Thymus (tissue), 11 donors: Measurements from ENCODE around the gene ITIH2. TPM values are rescaled to one million over a fixed set of nuclear protein-coding genes. Genes with fewer than 3 reads are reported as not detected.
"Not testable (repeated sequence)": the region's sequence is repeated elsewhere in the genome, so short reads cannot be mapped to it uniquely, and the experiment has no call there.

Experiments
- DNase-seq, 9 donors: peaks; one replicate each; pipeline ENCODE4 v3.0.0-alpha.2; 2013; ENCODE audit warnings: low spot score in 9 of 9, low read depth in 6 of 9, missing footprints in 1 of 9
- H3K27ac ChIP-seq, 2 donors: one replicate each; pipeline ENCODE4 v1.5.1; 2013; ENCODE audit warnings: control low read depth in 1 of 2, low read depth in 1 of 2, low read length in 1 of 2, mild to moderate bottlenecking in 1 of 2, moderate library complexity in 1 of 2
- H3K27me3 ChIP-seq, 2 donors: one replicate each; pipeline ENCODE4 v1.5.1; 2013; ENCODE audit warnings: low read length in 1 of 2; ENCODE audit not compliant: control insufficient read depth in 2 of 2, insufficient read depth in 1 of 2
- H3K36me3 ChIP-seq, 2 donors: one replicate each; pipeline ENCODE4 v1.5.1; 2013; ENCODE audit warnings: low read length in 1 of 2, mild to moderate bottlenecking in 1 of 2, moderate library complexity in 1 of 2; ENCODE audit not compliant: control insufficient read depth in 2 of 2, insufficient read depth in 2 of 2
- H3K4me1 ChIP-seq, 2 donors: one replicate each; pipeline ENCODE4 v1.5.1; 2013; ENCODE audit warnings: low read length in 2 of 2; ENCODE audit not compliant: control insufficient read depth in 2 of 2, insufficient read depth in 2 of 2
- H3K4me3 ChIP-seq, 2 donors: one replicate each; pipeline ENCODE4 v1.5.1; 2013; ENCODE audit warnings: low read length in 2 of 2, control low read depth in 1 of 2, mild to moderate bottlenecking in 1 of 2
- H3K9me3 ChIP-seq, 2 donors: one replicate each; pipeline ENCODE4 v1.5.1; 2013; ENCODE audit warnings: low read length in 1 of 2, mild to moderate bottlenecking in 1 of 2; ENCODE audit not compliant: control insufficient read depth in 2 of 2, insufficient read depth in 1 of 2
- WGBS: extraction: QIAGEN DNeasy Blood & Tissue Kit; methylation state at CpG from one replicate; pipeline ENCODE4 v1.1.7; 2013; 5-methylcytosine and 5-hydroxymethylcytosine counted together
- polyA plus RNA-seq: library from polyadenylated mRNA; stranded (reverse); fragments of 200-250 nt; gene quantifications from one replicate; pipeline ENCODE4 v1.2.3, GENCODE V29; 2013
- total RNA-seq: library from RNA; stranded (reverse); fragments of 120-200 nt; gene quantifications from one replicate; pipeline ENCODE4 v1.2.4, GENCODE V29; 2013
- donor health status: healthy.

Gene ITIH2
- total and polyA plus RNA-seq, 2 donors: 0.05 to 0.19 TPM

DNA sequence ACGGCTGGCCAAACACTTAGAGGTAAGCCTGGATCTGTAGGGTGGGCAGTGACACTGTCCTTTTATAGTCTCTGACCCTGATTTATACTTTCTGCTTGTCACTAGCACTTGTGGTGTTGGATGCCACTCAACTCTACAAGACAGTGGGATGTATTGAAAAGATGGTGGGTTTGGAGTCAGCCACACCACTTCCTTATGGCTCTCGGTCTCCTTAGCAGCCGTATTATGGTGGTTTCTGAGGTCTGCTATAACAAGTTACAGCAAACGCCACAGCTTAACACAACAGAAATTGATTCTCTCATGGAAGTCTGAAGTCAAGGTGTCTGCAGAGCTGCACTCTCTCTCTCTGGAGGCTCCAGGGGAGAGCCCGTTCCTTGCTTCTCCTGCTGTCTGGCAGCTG lies 14.7 kb downstream of the ITIH2 start:
- H3K4me3 ChIP-seq: no peak overlapping the region
- no peaks in the 10 kb centered on the region for H3K9me3 ChIP-seq
- H3K36me3 ChIP-seq: no peaks in the 10 kb centered on the region
- no peak overlapping the region for H3K27ac ChIP-seq
- WGBS: 38% methylated on average over 5 of the region's 5 CpGs
- H3K27me3 ChIP-seq: no peaks in the 10 kb centered on the region
- no peaks in the 10 kb centered on the region for H3K4me1 ChIP-seq
- no peak for DNase-seq

GRCh38 chr10:7718685-7719084 lies 15.6 kb downstream of the ITIH2 start:
- no peaks in the 10 kb centered on the region for H3K36me3 ChIP-seq
- H3K27me3 ChIP-seq: no peaks in the 10 kb centered on the region
- no peak overlapping the region for H3K27ac ChIP-seq
- no peaks in the 10 kb centered on the region for H3K4me1 ChIP-seq
- no peak overlapping the region for H3K4me3 ChIP-seq
- no peak for DNase-seq
- H3K9me3 ChIP-seq: no peaks in the 10 kb centered on the region
- 95% methylated on average over 4 of the region's 4 CpGs for WGBS

- no peak overlapping the region for H3K4me3 ChIP-seq
- H3K4me1 ChIP-seq: no peaks in the 10 kb centered on the region
- no peak overlapping the region for H3K27ac ChIP-seq
- H3K9me3 ChIP-seq: no peaks in the 10 kb centered on the region
- no peak for DNase-seq
- H3K36me3 ChIP-seq: no peaks in the 10 kb centered on the region
- WGBS: 82% methylated on average over 10 of the region's 10 CpGs
- H3K27me3 ChIP-seq: no peaks in the 10 kb centered on the region
Observed at GRCh38 chr10:7720478-7720877, 17.4 kb downstream of the ITIH2 start.

DNA sequence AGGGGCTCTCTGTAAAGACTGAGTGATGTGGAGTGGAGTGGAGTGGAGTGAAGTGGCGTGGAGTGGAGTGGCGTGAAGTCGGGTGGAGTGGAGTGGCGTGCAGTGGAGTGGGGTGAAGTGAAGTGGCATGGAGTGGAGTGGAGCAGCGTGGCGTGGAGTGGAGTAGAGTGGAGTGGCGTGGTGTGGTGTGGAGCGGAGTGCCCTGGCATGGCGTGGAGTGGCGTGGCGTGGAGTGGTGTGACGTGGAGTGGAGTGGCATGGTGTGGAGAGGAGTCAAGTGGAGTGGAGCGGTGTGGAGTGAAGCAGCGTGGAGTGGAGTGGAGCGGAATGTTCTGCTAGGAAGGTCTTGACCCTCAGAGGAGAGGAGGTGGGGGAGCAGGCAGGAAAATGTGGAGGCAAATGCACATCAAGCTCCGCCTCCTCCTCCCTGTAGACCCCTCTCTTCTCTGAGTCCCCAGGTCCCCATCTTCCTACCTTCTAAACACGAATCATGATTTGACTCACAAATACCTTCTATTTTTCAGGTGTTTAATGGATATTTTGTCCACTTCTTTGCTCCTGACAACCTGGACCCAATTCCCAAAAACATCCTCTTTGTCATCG lies 19.9 kb downstream of the ITIH2 start:
- DNase-seq: no peak
- Histone ChIP-seq H3K27me3 (no peaks in the 10 kb centered on the region), H3K27ac (no peak overlapping the region), H3K36me3 (no peaks in the 10 kb centered on the region), H3K4me1 (no peaks in the 10 kb centered on the region), H3K4me3 (no peak overlapping the region), H3K9me3 (no peaks in the 10 kb centered on the region)
- WGBS: 95% methylated on average over 18 of the region's 18 CpGs

DNA sequence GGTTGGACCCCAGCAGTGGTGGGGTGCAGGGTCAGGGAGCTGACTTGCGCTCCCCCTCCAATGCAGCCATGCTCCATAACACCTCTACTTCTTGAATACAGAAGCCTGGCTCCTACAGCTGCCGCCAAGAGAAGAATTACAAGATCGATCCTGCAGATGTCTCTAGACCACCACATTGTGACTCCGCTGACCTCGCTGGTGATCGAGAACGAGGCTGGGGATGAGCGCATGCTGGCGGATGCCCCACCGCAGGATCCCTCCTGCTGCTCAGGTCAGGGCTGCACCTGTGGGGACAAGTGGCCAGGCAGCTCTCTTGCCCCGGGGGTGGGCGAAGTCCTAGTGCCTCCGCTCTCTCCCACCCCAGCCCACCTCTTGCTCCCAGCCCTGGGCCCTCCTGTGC lies 31.7 kb downstream of the ITIH2 start:
- 97% methylated on average over 13 of the region's 13 CpGs for WGBS

GRCh38 chr10:7738536-7739407 lies 35.7 kb downstream of the ITIH2 start:
- Histone ChIP-seq H3K27me3 (no peaks in the 10 kb centered on the region), H3K4me1 (no peaks in the 10 kb centered on the region), H3K9me3 (no peaks in the 10 kb centered on the region), H3K36me3 (no peaks in the 10 kb centered on the region), H3K4me3 (no peak overlapping the region), H3K27ac (no peak overlapping the region)
- DNase-seq: no peak
- 95% methylated on average over 20 of the region's 20 CpGs for WGBS

More for the DNA sequence above, 31.7 kb downstream of the ITIH2 start:
- no peaks in the 10 kb centered on the region for H3K4me1 ChIP-seq
- DNase-seq: no peak
- H3K27me3 ChIP-seq: no peaks in the 10 kb centered on the region
- no peaks in the 10 kb centered on the region for H3K9me3 ChIP-seq
- no peaks in the 10 kb centered on the region for H3K36me3 ChIP-seq
- no peak overlapping the region for H3K4me3 ChIP-seq
- no peak overlapping the region for H3K27ac ChIP-seq

DNA sequence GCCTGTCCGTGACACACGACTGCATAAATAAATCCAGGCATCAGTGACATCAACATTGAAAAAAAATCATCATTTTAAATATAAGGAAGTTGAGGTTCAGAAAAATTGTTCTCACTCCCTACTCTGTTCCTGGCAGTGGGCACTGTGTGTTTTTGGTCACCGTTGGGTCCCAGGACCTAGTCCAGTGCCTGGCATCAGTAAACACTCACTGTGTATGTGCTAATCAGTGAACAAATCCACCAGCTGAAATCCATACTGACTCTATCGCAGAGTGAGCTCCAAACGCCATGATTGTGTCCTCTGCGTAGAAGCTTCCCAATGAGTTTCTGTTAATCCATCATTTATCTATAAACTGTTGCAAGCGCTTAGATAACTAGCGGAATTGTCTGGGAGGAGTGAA lies 41.2 kb downstream of the ITIH2 start:
- Histone ChIP-seq H3K4me1 (no peaks in the 10 kb centered on the region), H3K4me3 (no peak overlapping the region), H3K27me3 (no peaks in the 10 kb centered on the region), H3K9me3 (no peaks in the 10 kb centered on the region), H3K27ac (no peak overlapping the region), H3K36me3 (no peaks in the 10 kb centered on the region)
- 94% methylated on average over 8 of the region's 8 CpGs for WGBS
- no peak for DNase-seq

GRCh38 chr10:7748637-7749036 lies 45.5 kb downstream of the ITIH2 start:
- DNase-seq: not testable (repeated sequence)

GRCh38 chr10:7750222-7750621 lies 47.1 kb downstream of the ITIH2 start:
- no peak overlapping the region for H3K4me3 ChIP-seq
- H3K27ac ChIP-seq: no peak overlapping the region
- peaks cover 18 to 28% of the 10 kb centered on the region in 2 donors for H3K36me3 ChIP-seq
- WGBS: 96% methylated on average over 5 of the region's 5 CpGs
- H3K27me3 ChIP-seq: no peaks in the 10 kb centered on the region
- H3K4me1 ChIP-seq: no peaks in the 10 kb centered on the region
- no peaks in the 10 kb centered on the region for H3K9me3 ChIP-seq
- no peak for DNase-seq

More at GRCh38 chr10:7748637-7749036, 45.5 kb downstream of the ITIH2 start:
- H3K27ac ChIP-seq, H3K4me3 ChIP-seq, H3K27me3 ChIP-seq, H3K9me3 ChIP-seq, H3K4me1 ChIP-seq: not testable (repeated sequence)
- 97% methylated on average over 7 of the region's 7 CpGs for WGBS
- peaks cover 13 to 16% of the 10 kb centered on the region in 2 donors for H3K36me3 ChIP-seq
